Gastroesophageal sphincter (tissue), 3 donors: ENCODE measurements around the gene KNTC1.

Experiments
- CTCF ChIP-seq, 4 experiments: fragments of 200-600 bp in 2 of 4; fragments of 450-650 bp in 2 of 4; sonication (generic) in 1 of 4; IDR thresholded peaks; one replicate each; pipeline ENCODE4 v1.5.1; 2017 to 2019; ENCODE audit warnings: antibody characterized with exemption in 4 of 4, mild to moderate bottlenecking in 2 of 4, moderate library complexity in 2 of 4
- EP300 ChIP-seq: sonication (generic); formaldehyde crosslinking; IDR thresholded peaks from one replicate; pipeline ENCODE4 v1.6.1; 2017; ENCODE audit warnings: antibody characterized with exemption, mild to moderate bottlenecking
- POLR2A ChIP-seq, 2 donors: fragments of 450-650 bp; IDR thresholded peaks; one replicate each; pipeline ENCODE4 v1.6.1; 2017; ENCODE audit warnings: antibody characterized with exemption in 2 of 2, mild to moderate bottlenecking in 2 of 2, moderate library complexity in 1 of 2
- POLR2AphosphoS5 ChIP-seq: sonication (generic); formaldehyde crosslinking; IDR thresholded peaks from one replicate; pipeline ENCODE4 v1.6.1; 2017; ENCODE audit warnings: antibody characterized with exemption

GRCh38 chr12:122656298-122656697 lies 129.2 kb downstream of the KNTC1 start:
- TF ChIP-seq CTCF (IDR thresholded peaks at IDR 0.05) (no peak), POLR2A (IDR thresholded peaks at IDR 0.05) (no peak), POLR2AphosphoS5 (no peak), EP300 (no peak)
